ENCODE measurements around the gene GTF2F2.

The GTF2F2 gene

DNA sequence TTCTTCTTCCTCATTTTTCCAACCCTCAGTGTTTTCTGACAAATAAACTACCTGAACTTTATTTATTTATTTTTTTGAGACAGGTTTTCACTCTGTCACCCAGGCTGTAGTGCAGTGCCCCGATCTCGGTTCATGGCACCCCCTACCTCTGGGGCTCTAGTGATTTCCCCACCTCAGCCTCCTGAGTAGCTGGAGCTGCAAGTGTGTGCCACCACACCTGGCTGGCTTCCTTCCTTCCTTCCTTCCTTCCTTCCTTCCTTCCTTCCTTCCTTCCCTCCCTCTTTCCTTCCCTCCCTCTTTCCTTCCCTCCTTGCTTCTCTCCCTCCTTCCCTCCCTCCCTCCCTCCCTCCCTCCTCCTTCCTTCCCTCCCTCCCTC lies 48.2 kb downstream of the GTF2F2 start:
- no peak for DNase-seq (ENCODE audit: low read depth, low spot score)
- TF ChIP-seq, protein P1, sequence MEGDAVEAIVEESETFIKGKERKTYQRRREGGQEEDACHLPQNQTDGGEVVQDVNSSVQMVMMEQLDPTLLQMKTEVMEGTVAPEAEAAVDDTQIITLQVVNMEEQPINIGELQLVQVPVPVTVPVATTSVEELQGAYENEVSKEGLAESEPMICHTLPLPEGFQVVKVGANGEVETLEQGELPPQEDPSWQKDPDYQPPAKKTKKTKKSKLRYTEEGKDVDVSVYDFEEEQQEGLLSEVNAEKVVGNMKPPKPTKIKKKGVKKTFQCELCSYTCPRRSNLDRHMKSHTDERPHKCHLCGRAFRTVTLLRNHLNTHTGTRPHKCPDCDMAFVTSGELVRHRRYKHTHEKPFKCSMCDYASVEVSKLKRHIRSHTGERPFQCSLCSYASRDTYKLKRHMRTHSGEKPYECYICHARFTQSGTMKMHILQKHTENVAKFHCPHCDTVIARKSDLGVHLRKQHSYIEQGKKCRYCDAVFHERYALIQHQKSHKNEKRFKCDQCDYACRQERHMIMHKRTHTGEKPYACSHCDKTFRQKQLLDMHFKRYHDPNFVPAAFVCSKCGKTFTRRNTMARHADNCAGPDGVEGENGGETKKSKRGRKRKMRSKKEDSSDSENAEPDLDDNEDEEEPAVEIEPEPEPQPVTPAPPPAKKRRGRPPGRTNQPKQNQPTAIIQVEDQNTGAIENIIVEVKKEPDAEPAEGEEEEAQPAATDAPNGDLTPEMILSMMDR (IDR thresholded peaks at IDR 0.05; ENCODE audit: low read depth, low read length), result no peak
- in situ Hi-C loops (cut with HindIII; ENCODE audit: low sequenced_read_pairs), result no loop called here
- H3K4me3 ChIP-seq (ENCODE audit: low read depth, low read length), result no peak overlapping the region

- in situ Hi-C loops (cut with HindIII; ENCODE audit: low sequenced_read_pairs), result no loop called here
- no peak for DNase-seq (ENCODE audit: low read depth, low spot score)
Measured at GRCh38 chr13:45174478-45174877, 54.2 kb downstream of the GTF2F2 start.

GRCh38 chr13:45178349-45179162 lies 58.2 kb downstream of the GTF2F2 start:
- TF ChIP-seq, protein P1 (IDR thresholded peaks at IDR 0.05; ENCODE audit: low read depth, low read length), result no peak
- in situ Hi-C loops (cut with HindIII; ENCODE audit: low sequenced_read_pairs), result no loop called here
- H3K4me3 ChIP-seq (ENCODE audit: low read depth, low read length), result no peak overlapping the region
- DNase-seq (ENCODE audit: low read depth, low spot score), result peak; percentile 92

More at GRCh38 chr13:45174478-45174877, 54.2 kb downstream of the GTF2F2 start:
- TF ChIP-seq, protein P1 (IDR thresholded peaks at IDR 0.05; ENCODE audit: low read depth, low read length), result no peak
- H3K4me3 ChIP-seq (ENCODE audit: low read depth, low read length), result no peak overlapping the region

GRCh38 chr13:45179428-45179827 lies 59.1 kb downstream of the GTF2F2 start:
- H3K4me3 ChIP-seq (ENCODE audit: low read depth, low read length), result no peak overlapping the region
- in situ Hi-C loops (cut with HindIII; ENCODE audit: low sequenced_read_pairs), result no loop called here
- TF ChIP-seq, protein P1 (IDR thresholded peaks at IDR 0.05; ENCODE audit: low read depth, low read length), result no peak
- DNase-seq (ENCODE audit: low read depth, low spot score), result peak; percentile 76

- no peak for DNase-seq (ENCODE audit: low read depth, low spot score)
- TF ChIP-seq, protein P1 (IDR thresholded peaks at IDR 0.05; ENCODE audit: low read depth, low read length), result no peak
- in situ Hi-C loops (cut with HindIII; ENCODE audit: low sequenced_read_pairs), result no loop called here
- H3K4me3 ChIP-seq (ENCODE audit: low read depth, low read length), result no peak overlapping the region
Measured at GRCh38 chr13:45180303-45180702, 60.0 kb downstream of the GTF2F2 start.

DNA sequence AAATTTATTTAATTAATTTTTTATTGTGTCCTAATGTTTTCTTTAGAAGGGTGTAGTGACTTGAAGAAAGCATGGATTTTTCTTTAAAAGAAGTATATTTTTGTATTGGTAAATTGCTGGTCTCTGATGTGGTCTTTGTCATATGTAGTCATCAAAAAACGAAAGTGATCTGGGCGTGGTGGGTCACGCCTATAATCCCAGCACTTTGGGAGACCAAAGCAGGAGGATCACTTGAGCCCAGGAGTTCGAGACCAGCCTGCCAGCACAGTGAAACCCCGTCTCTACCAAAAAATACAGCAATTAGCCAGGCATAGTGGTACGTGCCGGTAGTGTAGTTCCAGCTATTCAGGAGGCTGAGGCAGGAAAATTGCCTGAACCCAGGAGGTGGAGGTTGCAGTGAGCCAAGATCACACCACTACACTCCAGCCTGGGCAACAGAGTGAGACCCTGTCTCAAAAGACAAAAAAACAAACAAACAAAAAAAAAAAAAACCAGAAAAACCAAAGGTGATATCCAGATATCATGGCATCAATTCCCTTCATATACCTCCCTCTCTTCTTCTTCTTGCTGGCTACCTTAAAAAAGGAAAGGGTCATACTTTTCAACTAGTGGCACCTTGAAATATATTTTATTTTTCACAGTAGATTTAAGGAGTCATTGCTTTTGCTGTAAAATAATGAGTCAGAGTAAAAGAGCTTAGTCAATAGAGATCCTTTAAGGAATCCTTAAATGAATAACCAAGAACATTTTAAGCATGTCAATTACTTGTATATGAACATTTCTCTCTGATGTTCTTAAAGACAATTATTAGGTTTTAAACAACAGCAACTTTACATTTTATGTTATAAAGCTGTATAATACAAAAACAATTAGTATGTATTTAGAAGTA lies 60.6 kb downstream of the GTF2F2 start:
- H3K4me3 ChIP-seq (ENCODE audit: low read depth, low read length), result no peak overlapping the region
- peak; percentile 32 for DNase-seq (ENCODE audit: low read depth, low spot score)
- in situ Hi-C loops (cut with HindIII; ENCODE audit: low sequenced_read_pairs), result no loop called here
- TF ChIP-seq, protein P1 (IDR thresholded peaks at IDR 0.05; ENCODE audit: low read depth, low read length), result no peak
